NT2/D1 (cell line): Measurements from ENCODE around the gene ZBTB8OS.

ENCODE experiments used
- DNase-seq: peaks from one replicate; pipeline ENCODE4 v3.0.0-alpha.2; 2011; ENCODE audit warnings: low read depth, low spot score
- H3K27me3 ChIP-seq: 2 replicates; pipeline ENCODE4 v1.6.0; 2011; ENCODE audit warnings: mild to moderate bottlenecking; ENCODE audit not compliant: insufficient read length, insufficient read depth
- H3K36me3 ChIP-seq: 2 replicates; pipeline ENCODE4 v1.6.1; 2011; ENCODE audit warnings: mild to moderate bottlenecking, low read length, mixed read lengths; ENCODE audit not compliant: insufficient read depth, insufficient read length
- H3K4me1 ChIP-seq: 2 replicates; pipeline ENCODE4 v1.5.1; 2011; ENCODE audit not compliant: insufficient read depth, insufficient read length
- H3K4me3 ChIP-seq: 2 replicates; pipeline ENCODE4 v1.5.1; 2011; ENCODE audit warnings: low read depth; ENCODE audit not compliant: insufficient read length
- H3K9ac ChIP-seq: 2 replicates; pipeline ENCODE4 v1.6.0; 2011; ENCODE audit warnings: low read depth; ENCODE audit not compliant: insufficient read length
- H3K9me3 ChIP-seq: 2 replicates; pipeline ENCODE4 v1.5.1; 2011; ENCODE audit warnings: mild to moderate bottlenecking, low read length; ENCODE audit not compliant: insufficient read depth
- SUZ12 ChIP-seq: IDR thresholded peaks from 2 replicates; pipeline ENCODE4 v1.6.1; 2011; ENCODE audit not compliant: insufficient read length, insufficient read depth; ENCODE audit errors: extremely low read depth
- YY1 ChIP-seq: IDR thresholded peaks from 2 replicates; pipeline ENCODE4 v1.6.1; 2011; ENCODE audit not compliant: insufficient read length, insufficient read depth
- ZNF274 ChIP-seq: IDR thresholded peaks from 2 replicates; pipeline ENCODE4 v1.6.1; 2011; ENCODE audit warnings: mild to moderate bottlenecking, low read depth, low read length

The ZBTB8OS gene

DNA sequence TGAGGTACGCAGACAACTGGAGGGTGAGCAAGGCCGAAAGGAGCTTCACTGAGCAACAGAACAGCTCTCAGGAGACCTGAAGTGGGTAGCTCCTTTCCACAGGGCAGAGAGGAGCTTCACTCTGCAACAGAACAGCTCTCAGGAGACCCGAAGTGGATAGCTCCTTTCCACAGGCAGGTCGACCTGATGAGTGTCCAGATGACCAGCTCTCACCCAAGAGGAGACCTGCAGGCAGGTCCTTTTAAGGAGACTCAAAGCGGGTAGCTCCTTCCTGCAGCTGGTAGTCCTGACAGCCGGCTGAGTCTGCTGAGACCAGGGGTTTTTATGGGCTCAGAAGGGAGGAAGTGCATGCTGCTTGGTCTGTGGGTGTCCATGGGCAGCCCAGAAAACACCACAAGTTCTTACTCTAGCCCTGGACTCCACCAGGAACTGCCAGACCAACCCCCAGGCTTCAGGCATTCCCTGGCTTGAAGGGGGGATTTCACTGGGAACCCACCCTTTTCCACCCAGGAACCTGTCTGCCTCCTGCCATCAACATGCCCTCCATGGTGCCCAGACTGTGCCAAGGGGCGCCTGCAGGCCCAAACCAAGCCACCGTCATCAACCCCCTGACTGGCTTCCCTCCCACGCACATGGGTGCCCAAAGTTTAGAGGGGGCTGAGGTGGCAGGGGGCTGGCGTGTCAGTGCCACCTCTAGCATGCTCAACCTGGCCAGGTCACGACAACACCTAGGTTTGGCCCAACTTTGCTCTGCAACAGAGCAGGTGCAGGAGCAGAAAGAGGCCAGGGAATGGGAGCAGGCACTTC lies 43.6 kb downstream of the ZBTB8OS start:
- no peak overlapping the region for H3K9ac ChIP-seq
- peaks cover 22% of the 10 kb centered on the region for H3K36me3 ChIP-seq
- no peak for DNase-seq
- H3K27me3 ChIP-seq, result no peaks in the 10 kb centered on the region
- no peaks in the 10 kb centered on the region for H3K9me3 ChIP-seq
- H3K4me1 ChIP-seq, result no peaks in the 10 kb centered on the region
- TF ChIP-seq SUZ12 (no peak), YY1 (no peak), ZNF274 (no peak)
- H3K4me3 ChIP-seq, result no peak overlapping the region

DNA sequence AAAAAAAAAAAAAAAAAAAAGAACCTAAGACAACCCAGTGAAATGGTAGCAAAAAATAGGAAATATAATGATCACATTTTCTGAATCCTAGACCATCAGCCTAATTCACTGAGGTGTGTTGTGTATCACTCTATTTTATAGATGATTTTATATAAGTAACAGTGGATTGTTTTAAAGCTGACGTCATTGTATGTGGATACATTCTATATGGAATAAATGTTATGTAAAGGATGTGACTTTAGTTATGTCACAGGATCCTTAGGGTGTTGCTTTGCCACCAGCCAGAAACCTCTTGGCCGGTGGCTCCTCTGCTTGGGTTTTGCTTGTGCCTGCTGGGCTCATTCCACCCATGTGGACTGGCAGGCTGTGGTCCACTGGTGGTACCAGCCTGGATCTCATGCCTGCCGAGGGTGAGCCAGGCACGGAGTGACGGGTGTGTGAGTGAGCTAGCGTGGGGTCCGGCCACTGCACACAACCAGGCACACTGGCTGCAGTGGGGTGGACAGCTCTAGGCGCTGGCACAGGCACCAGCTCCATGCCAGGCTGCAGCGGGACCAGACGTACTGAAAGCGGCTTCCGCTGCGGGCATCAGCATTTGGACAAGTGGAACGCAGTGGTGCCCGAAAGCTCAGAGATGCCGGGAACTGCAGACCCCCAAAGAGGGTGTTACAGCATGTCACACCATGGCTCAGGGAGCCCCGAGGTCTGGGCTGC lies 44.5 kb downstream of the ZBTB8OS start:
- Histone ChIP-seq H3K9ac (no peak overlapping the region), H3K36me3 (peaks cover 24% of the 10 kb centered on the region), H3K4me3 (no peak overlapping the region), H3K4me1 (no peaks in the 10 kb centered on the region), H3K9me3 (no peaks in the 10 kb centered on the region), H3K27me3 (no peaks in the 10 kb centered on the region)
- no peak for DNase-seq
- TF ChIP-seq YY1, result no peak
- TF ChIP-seq ZNF274, result no peak
- no peak for TF ChIP-seq SUZ12

GRCh38 chr1:32600034-32600433 lies 50.3 kb downstream of the ZBTB8OS start:
- Histone ChIP-seq H3K27me3 (no peaks in the 10 kb centered on the region), H3K4me3 (no peak overlapping the region), H3K9me3 (no peaks in the 10 kb centered on the region), H3K4me1 (no peaks in the 10 kb centered on the region), H3K9ac (no peak overlapping the region), H3K36me3 (peaks cover 42% of the 10 kb centered on the region)
- TF ChIP-seq YY1 (no peak), SUZ12 (no peak), ZNF274 (no peak)
- DNase-seq, result no peak

DNA sequence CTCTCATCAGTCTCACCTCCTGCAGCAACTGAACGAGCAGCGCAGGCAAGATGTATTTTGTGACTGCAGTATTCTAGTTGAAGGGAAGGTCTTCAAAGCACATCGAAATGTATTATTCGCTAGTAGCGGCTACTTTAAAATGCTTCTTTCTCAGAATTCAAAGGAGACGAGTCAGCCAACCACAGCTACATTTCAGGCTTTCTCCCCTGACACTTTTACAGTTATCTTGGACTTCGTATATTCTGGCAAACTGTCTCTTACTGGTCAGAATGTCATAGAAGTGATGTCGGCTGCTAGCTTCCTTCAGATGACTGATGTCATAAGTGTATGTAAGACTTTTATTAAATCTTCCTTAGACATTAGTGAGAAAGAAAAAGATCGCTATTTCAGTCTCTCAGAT lies 57.4 kb downstream of the ZBTB8OS start:
- Histone ChIP-seq H3K27me3 (no peaks in the 10 kb centered on the region), H3K36me3 (peaks cover 42% of the 10 kb centered on the region), H3K9me3 (no peaks in the 10 kb centered on the region), H3K4me3 (no peak overlapping the region), H3K4me1 (no peaks in the 10 kb centered on the region), H3K9ac (no peak overlapping the region)
- no peak for DNase-seq
- TF ChIP-seq SUZ12 (no peak), YY1 (no peak), ZNF274 (no peak)

DNA sequence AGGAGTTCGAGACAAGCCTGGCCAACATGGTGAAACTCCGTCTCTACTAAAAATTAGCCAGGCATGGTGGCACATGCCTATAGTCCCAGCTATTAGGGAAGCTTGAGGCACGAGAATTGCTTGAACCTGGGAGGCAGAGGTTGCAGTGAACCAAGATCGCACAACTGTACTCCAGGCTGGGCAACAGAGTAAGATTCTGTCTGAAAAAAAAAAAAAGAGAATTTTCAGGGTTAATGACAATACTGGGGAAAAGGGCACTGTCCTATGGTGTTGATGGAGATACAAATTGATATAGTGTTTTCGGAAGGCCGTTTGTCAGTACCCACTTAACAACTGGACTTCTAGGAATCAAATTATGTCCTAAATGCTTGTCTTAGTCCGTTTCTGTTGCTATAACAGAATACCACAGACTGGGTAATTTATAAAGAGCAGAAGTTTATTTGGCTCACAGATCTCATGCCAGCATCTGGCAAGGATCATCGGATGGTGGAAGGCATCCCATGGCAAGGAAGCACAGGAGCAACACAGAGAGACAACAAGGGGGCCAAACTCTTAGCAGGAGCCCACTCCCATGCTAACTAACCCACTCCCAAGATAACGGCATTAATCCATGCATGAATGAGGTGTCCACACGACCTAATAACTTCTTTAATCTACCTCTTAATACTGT lies 69.9 kb downstream of the ZBTB8OS start:
- no peaks in the 10 kb centered on the region for H3K27me3 ChIP-seq
- no peaks in the 10 kb centered on the region for H3K36me3 ChIP-seq
- TF ChIP-seq ZNF274 (no peak), YY1 (no peak), SUZ12 (no peak)
- H3K4me3 ChIP-seq, result no peak overlapping the region
- H3K4me1 ChIP-seq, result no peaks in the 10 kb centered on the region
- no peaks in the 10 kb centered on the region for H3K9me3 ChIP-seq
- no peak overlapping the region for H3K9ac ChIP-seq
- no peak for DNase-seq
